Prostate gland (tissue), 2 donors: ENCODE data around the gene RGS12.

Experiments used
- POLR2A ChIP-seq: fragments of 450-650 bp; IDR thresholded peaks from one replicate; pipeline ENCODE4 v1.6.1; 2016; ENCODE audit warnings: antibody characterized with exemption, mild to moderate bottlenecking
- POLR2AphosphoS5 ChIP-seq: sonication (generic); formaldehyde crosslinking; IDR thresholded peaks from one replicate; pipeline ENCODE4 v1.6.1; 2017; ENCODE audit warnings: antibody characterized with exemption
- TF ChIP-seq, protein P1 (sequence below), 4 experiments: fragments of 200-600 bp in 2 of 4; fragments of 450-650 bp in 2 of 4; sonication (generic) in 2 of 4; IDR thresholded peaks; 1 replicate in 3 of 4; 2 replicates in 1 of 4; pipeline ENCODE4 v1.5.1; 2016 to 2019; ENCODE audit warnings: antibody characterized with exemption in 4 of 4, mild to moderate bottlenecking in 2 of 4, moderate library complexity in 2 of 4

DNA sequence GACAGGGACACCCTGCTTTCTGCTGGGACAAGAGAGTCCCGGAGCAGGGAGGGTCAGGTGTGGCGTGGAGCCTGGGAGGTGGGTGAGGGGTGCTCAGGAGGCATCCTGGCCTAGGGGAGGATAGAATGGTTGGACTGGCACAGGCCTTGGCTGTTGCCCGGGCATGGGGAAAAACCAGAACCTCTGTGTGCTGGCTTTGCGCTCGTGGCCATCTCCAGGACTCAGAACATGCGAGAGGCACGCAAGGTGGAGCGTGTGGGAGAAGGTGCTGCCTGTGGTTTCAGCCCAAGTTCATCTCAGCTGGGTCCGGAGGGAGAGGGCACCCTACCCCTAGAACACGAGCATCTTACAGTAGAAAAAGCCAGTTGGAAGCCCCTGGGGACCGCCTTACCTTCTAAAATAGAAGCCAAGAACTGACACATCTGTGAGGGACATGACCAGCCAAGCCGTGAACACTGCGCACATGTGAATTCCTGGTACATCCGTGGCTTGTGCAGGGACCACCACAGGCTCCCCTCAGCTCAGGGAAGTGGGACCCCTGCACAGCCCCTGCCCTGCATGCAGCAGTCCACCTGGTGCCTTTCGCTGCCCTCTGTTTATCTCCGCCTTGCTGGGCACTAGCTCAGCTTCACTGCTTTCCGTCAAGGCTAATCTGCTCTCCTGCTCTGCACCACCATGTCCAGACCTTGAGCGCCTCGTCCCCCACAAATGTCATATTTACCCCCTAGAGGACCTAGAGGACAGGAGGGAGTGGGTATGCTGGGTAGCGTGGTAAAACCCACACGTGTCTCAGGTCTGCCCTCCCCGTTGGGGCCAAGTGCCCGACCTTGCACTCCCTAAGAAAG is 30.4 kb upstream of the RGS12 start:
- TF ChIP-seq, protein P1, sequence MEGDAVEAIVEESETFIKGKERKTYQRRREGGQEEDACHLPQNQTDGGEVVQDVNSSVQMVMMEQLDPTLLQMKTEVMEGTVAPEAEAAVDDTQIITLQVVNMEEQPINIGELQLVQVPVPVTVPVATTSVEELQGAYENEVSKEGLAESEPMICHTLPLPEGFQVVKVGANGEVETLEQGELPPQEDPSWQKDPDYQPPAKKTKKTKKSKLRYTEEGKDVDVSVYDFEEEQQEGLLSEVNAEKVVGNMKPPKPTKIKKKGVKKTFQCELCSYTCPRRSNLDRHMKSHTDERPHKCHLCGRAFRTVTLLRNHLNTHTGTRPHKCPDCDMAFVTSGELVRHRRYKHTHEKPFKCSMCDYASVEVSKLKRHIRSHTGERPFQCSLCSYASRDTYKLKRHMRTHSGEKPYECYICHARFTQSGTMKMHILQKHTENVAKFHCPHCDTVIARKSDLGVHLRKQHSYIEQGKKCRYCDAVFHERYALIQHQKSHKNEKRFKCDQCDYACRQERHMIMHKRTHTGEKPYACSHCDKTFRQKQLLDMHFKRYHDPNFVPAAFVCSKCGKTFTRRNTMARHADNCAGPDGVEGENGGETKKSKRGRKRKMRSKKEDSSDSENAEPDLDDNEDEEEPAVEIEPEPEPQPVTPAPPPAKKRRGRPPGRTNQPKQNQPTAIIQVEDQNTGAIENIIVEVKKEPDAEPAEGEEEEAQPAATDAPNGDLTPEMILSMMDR (IDR thresholded peaks at IDR 0.05) = no peak
- no peak for TF ChIP-seq POLR2AphosphoS5
- TF ChIP-seq POLR2A = no peak
